Measurements from ENCODE around the gene TMEM129.

Gene TMEM129

GRCh38 chr4:1753294-1753696 is 32.2 kb upstream of the TMEM129 start:
- H3K27ac ChIP-seq (ENCODE audit: low read depth, low read length): no peak overlapping the region
- 0 out of 2 replicates have a peak, but pooled peaks cover 3% of the 10 kb centered on the region for H3K4me1 ChIP-seq (ENCODE audit: control insufficient read depth, low read length)
- H3F3A ChIP-seq (ENCODE audit: control insufficient read depth, insufficient read depth): no peaks in the 10 kb centered on the region
- TF ChIP-seq EZH2phosphoT487 (IDR thresholded peaks at IDR 0.05; ENCODE audit: borderline replicate concordance, low read length): no peak
- TF ChIP-seq CTCF (IDR thresholded peaks at IDR 0.05; ENCODE audit: low read depth, low read length, poor library complexity, severe bottlenecking): no peak
- H3K27me3 ChIP-seq (ENCODE audit: control insufficient read depth, low read length): no peaks in the 10 kb centered on the region; the same call in 1 of the 2 replicates
- no peaks in the 10 kb centered on the region for H4K20me1 ChIP-seq (ENCODE audit: control insufficient read depth, insufficient read depth, low read depth, low read length)
- H3K36me3 ChIP-seq (ENCODE audit: control insufficient read depth, low read length): no peaks in the 10 kb centered on the region
- no peak overlapping the region for H3K4me2 ChIP-seq (ENCODE audit: low read length)
- no peaks in the 10 kb centered on the region for H3K9me3 ChIP-seq (ENCODE audit: control insufficient read depth, insufficient read depth, low read length)
- no peaks in the 10 kb centered on the region for H3K79me2 ChIP-seq (ENCODE audit: control insufficient read depth, low read length)
- H3K4me3 ChIP-seq (ENCODE audit: low read length): no peak overlapping the region
- no peaks in the 10 kb centered on the region for H3K9me2 ChIP-seq (replicated peaks; ENCODE audit: control insufficient read depth, low read length)

- Histone ChIP-seq H3K4me2 (ENCODE audit: low read length) (no peak overlapping the region), H3K4me3 (ENCODE audit: low read length) (no peak overlapping the region)
- TF ChIP-seq CTCF (IDR thresholded peaks at IDR 0.05; ENCODE audit: low read depth, low read length, poor library complexity, severe bottlenecking) (no peak), EZH2phosphoT487 (IDR thresholded peaks at IDR 0.05; ENCODE audit: borderline replicate concordance, low read length) (no peak)
Observed at GRCh38 chr4:1752284-1753041, 31.3 kb upstream of the TMEM129 start.

GRCh38 chr4:1751919-1752283 is 30.8 kb upstream of the TMEM129 start:
- 0 out of 2 replicates have a peak, but pooled peaks cover 4% of the 10 kb centered on the region for H3K4me1 ChIP-seq (ENCODE audit: control insufficient read depth, low read length)
- H3K27ac ChIP-seq (ENCODE audit: low read depth, low read length): no peak overlapping the region
- no peaks in the 10 kb centered on the region for H3K79me2 ChIP-seq (ENCODE audit: control insufficient read depth, low read length)
- no peaks in the 10 kb centered on the region; the same call in 1 of the 2 replicates for H3K27me3 ChIP-seq (ENCODE audit: control insufficient read depth, low read length)
- no peaks in the 10 kb centered on the region for H3K9me3 ChIP-seq (ENCODE audit: control insufficient read depth, insufficient read depth, low read length)
- H4K20me1 ChIP-seq (ENCODE audit: control insufficient read depth, insufficient read depth, low read depth, low read length): no peaks in the 10 kb centered on the region
- H3K36me3 ChIP-seq (ENCODE audit: control insufficient read depth, low read length): no peaks in the 10 kb centered on the region
- H3K4me3 ChIP-seq (ENCODE audit: low read length): no peak overlapping the region
- H3F3A ChIP-seq (ENCODE audit: control insufficient read depth, insufficient read depth): no peaks in the 10 kb centered on the region
- H3K4me2 ChIP-seq (ENCODE audit: low read length): no peak overlapping the region
- no peaks in the 10 kb centered on the region for H3K9me2 ChIP-seq (replicated peaks; ENCODE audit: control insufficient read depth, low read length)
- TF ChIP-seq CTCF (IDR thresholded peaks at IDR 0.05; ENCODE audit: low read depth, low read length, poor library complexity, severe bottlenecking) (no peak), EZH2phosphoT487 (IDR thresholded peaks at IDR 0.05; ENCODE audit: borderline replicate concordance, low read length) (no peak)

More at GRCh38 chr4:1752284-1753041, 31.3 kb upstream of the TMEM129 start:
- H3F3A ChIP-seq (ENCODE audit: control insufficient read depth, insufficient read depth): no peaks in the 10 kb centered on the region
- no peaks in the 10 kb centered on the region for H3K9me2 ChIP-seq (replicated peaks; ENCODE audit: control insufficient read depth, low read length)
- H3K9me3 ChIP-seq (ENCODE audit: control insufficient read depth, insufficient read depth, low read length): no peaks in the 10 kb centered on the region
- H3K4me1 ChIP-seq (ENCODE audit: control insufficient read depth, low read length): 0 out of 2 replicates have a peak, but pooled peaks cover 4% of the 10 kb centered on the region
- H3K79me2 ChIP-seq (ENCODE audit: control insufficient read depth, low read length): no peaks in the 10 kb centered on the region
- no peaks in the 10 kb centered on the region for H4K20me1 ChIP-seq (ENCODE audit: control insufficient read depth, insufficient read depth, low read depth, low read length)
- no peaks in the 10 kb centered on the region for H3K36me3 ChIP-seq (ENCODE audit: control insufficient read depth, low read length)
- no peaks in the 10 kb centered on the region; the same call in 1 of the 2 replicates for H3K27me3 ChIP-seq (ENCODE audit: control insufficient read depth, low read length)
- H3K27ac ChIP-seq (ENCODE audit: low read depth, low read length): no peak overlapping the region
